Testis (tissue), 3 donors: ENCODE results near the gene SLC29A1. TPM values are rescaled to one million over a fixed set of nuclear protein-coding genes. Genes with fewer than 3 reads are reported as not detected.
"Not testable (repeated sequence)": the region's sequence is repeated elsewhere in the genome, so short reads cannot be mapped to it uniquely, and the experiment has no call there.

Experiments
- DNase-seq: peaks from one replicate; pipeline ENCODE4 v3.0.0-alpha.2; 2019
- H3K27ac ChIP-seq, 2 donors: fragments of 200-600 bp; sonication (generic); one replicate each; pipeline ENCODE4 v1.5.1; 2019
- H3K27me3 ChIP-seq: fragments of 200-600 bp; sonication (generic); one replicate; pipeline ENCODE4 v1.5.1; 2019
- H3K36me3 ChIP-seq: fragments of 200-600 bp; sonication (generic); one replicate; pipeline ENCODE4 v1.5.1; 2017; ENCODE audit warnings: low read depth; ENCODE audit errors: missing control alignments
- H3K4me1 ChIP-seq: fragments of 200-600 bp; sonication (generic); one replicate; pipeline ENCODE4 v1.5.1; 2019
- H3K4me3 ChIP-seq, 2 donors: fragments of 200-600 bp; sonication (generic); one replicate each; pipeline ENCODE4 v1.5.1; 2017 to 2019
- H3K9me3 ChIP-seq: fragments of 200-600 bp; sonication (generic); one replicate; pipeline ENCODE4 v1.5.1; 2017
- POLR2A ChIP-seq: fragments of 450-650 bp; IDR thresholded peaks from one replicate; pipeline ENCODE4 v1.6.1; 2017; ENCODE audit warnings: antibody characterized with exemption, mild to moderate bottlenecking, moderate library complexity
- WGBS, 2 donors: methylation state at CpG; one replicate each; pipeline ENCODE4 v1.1.5; 2018; 5-methylcytosine and 5-hydroxymethylcytosine counted together
- intact Hi-C: fragments of 100-400 bp; cut with DNase I; formaldehyde crosslinking; loops from one replicate; pipeline ENCODE4 v1.15.1; 2023; ENCODE audit warnings: low total_unique reads
- polyA plus RNA-seq: library from polyadenylated mRNA; stranded (reverse); fragments of 350-450 nt; fragmentation: Illumina TruSeq; extraction: RNeasy Lipid Tissue Mini Kit (QIAGEN cat#74804); gene quantifications from one replicate; pipeline ENCODE4 v1.2.3, GENCODE V29; 2014; ENCODE audit warnings: low read depth, low replicate concordance; ENCODE audit not compliant: insufficient read depth
- total RNA-seq, 2 donors: library from RNA; depleted of rRNA; stranded (reverse); fragments of >200 nt; gene quantifications; one replicate each; pipeline ENCODE4 v1.2.3, GENCODE V29; 2016
- TF ChIP-seq, protein P1 (sequence below), 3 experiments: fragments of 450-650 bp in 2 of 3; fragments of 200-600 bp in 1 of 3; sonication (generic) in 1 of 3; IDR thresholded peaks; one replicate each; pipeline ENCODE4 v1.5.1; 2016 to 2019; ENCODE audit warnings: antibody characterized with exemption in 3 of 3, mild to moderate bottlenecking in 2 of 3, moderate library complexity in 1 of 3

SLC29A1 gene
- total and polyA plus RNA-seq, 3 donors from 2014 or later, result 41.2 to 70.0 (median 51.3) TPM

DNA sequence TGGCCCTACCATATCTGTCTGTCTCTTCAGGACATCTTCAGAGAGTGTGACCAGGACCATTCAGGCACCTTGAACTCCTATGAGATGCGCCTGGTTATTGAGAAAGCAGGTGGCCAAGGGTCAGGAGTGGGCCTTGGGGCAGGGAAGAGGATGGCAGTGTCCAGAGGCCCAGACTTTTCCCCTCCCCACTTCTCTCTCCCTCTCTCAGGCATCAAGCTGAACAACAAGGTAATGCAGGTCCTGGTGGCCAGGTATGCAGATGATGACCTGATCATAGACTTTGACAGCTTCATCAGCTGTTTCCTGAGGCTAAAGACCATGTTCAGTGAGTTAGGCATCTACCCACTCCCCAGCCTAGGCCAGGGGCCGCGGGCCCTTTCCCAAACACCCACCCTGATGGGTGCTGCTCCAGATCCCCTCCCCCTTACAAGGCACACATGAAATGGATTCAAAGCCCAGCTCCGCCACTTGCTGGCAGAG, 40.4 kb upstream of the SLC29A1 start:
- no peaks in the 10 kb centered on the region for H3K36me3 ChIP-seq
- DNase-seq, result no peak
- no peaks in the 10 kb centered on the region for H3K4me1 ChIP-seq
- no peak overlapping the region for H3K4me3 ChIP-seq
- TF ChIP-seq, protein P1, sequence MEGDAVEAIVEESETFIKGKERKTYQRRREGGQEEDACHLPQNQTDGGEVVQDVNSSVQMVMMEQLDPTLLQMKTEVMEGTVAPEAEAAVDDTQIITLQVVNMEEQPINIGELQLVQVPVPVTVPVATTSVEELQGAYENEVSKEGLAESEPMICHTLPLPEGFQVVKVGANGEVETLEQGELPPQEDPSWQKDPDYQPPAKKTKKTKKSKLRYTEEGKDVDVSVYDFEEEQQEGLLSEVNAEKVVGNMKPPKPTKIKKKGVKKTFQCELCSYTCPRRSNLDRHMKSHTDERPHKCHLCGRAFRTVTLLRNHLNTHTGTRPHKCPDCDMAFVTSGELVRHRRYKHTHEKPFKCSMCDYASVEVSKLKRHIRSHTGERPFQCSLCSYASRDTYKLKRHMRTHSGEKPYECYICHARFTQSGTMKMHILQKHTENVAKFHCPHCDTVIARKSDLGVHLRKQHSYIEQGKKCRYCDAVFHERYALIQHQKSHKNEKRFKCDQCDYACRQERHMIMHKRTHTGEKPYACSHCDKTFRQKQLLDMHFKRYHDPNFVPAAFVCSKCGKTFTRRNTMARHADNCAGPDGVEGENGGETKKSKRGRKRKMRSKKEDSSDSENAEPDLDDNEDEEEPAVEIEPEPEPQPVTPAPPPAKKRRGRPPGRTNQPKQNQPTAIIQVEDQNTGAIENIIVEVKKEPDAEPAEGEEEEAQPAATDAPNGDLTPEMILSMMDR (IDR thresholded peaks at IDR 0.05), result no peak
- no peak for TF ChIP-seq POLR2A
- no peak overlapping the region for H3K27ac ChIP-seq
- H3K27me3 ChIP-seq, result no peaks in the 10 kb centered on the region
- intact Hi-C loops, result no loop called here
- WGBS, 2 donors, result 89 to 92% methylated on average over 4 of the region's 4 CpGs
- H3K9me3 ChIP-seq, result no peaks in the 10 kb centered on the region

DNA sequence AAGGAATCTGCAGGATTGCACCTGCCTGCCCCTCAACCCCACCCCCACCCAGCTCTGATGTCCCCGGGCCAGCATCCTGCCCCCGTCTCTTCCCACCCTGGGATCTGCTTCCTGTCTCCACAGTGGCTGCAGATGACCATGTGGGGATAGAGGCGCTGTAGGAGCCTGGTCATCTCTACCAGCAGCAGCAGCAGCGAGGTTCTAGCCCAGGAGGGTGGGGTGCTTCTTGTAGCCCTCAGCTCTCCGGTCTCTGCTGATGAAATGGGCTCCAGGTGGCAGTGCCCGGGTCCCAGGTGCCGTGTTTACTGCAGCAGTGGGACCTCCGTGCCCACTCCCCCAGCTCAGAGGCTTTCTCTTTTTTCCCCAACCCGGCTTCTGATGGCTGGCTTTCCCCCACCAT, 39.6 kb upstream of the SLC29A1 start:
- intact Hi-C loops, result no loop called here
- H3K9me3 ChIP-seq, result no peaks in the 10 kb centered on the region
- no peaks in the 10 kb centered on the region for H3K27me3 ChIP-seq
- TF ChIP-seq, protein P1 (IDR thresholded peaks at IDR 0.05), result no peak
- no peak for TF ChIP-seq POLR2A
- no peak for DNase-seq
- H3K4me3 ChIP-seq, result no peak overlapping the region
- 79 to 92% methylated on average over 8 to 9 of the region's 9 CpGs for WGBS, 2 donors
- no peak overlapping the region for H3K27ac ChIP-seq
- H3K36me3 ChIP-seq, result no peaks in the 10 kb centered on the region
- no peaks in the 10 kb centered on the region for H3K4me1 ChIP-seq

DNA sequence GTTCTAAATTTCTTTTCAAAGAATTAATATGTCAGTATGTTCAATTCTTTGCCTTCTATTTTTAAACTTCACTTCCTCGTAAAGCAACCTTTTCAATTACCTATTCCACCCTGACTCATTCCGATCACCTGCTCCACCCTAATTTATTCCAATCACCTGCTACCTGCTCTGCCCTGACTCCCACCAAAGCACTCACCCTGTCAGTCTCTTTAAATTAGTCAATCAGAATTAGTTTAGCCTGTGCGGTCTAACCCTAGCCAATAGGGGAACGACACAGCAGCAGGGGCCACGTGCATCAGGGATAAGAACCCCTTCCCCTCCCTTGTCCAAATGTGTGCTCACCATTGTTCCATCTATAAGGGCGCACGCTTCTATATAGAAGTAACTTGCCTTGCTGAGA, 38.0 kb upstream of the SLC29A1 start:
- DNase-seq, H3K4me1 ChIP-seq, H3K9me3 ChIP-seq, H3K4me3 ChIP-seq, H3K27ac ChIP-seq, intact Hi-C loops, H3K27me3 ChIP-seq, H3K36me3 ChIP-seq: not testable (repeated sequence)
- 89 to 91% methylated on average over 7 of the region's 7 CpGs for WGBS, 2 donors

DNA sequence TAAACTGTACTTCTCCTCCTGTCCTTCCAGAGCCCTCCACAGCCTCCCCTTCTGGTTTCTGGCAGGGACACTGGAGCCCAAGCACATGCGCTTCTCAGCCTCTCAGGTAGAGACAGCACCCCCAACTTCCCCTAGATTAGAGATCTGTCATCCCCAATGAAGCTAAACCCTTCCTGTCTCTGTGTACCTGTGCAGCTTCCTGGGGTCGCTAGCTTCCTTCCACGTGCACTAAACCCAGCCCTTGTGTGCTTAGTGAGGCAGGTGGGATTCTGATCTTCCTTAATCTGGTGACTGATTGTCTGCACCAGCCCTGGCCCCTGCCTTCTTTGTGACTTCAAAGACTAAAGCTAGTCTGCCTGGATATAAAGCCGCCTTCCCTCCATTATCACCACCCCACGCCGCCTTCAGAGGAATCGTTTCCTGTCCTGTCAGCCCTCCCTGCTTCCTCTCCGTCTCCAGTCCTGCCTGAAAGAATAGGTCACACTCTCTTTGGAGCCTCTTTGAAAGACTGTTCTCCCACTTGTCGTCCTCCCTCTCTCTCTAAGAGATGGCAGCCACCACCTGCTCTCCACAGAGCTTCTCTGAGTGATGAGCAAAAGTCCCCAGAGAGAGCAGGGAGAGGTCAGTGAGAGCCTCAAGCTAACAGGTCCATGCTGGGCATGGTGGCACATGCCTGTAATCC, 37.3 kb upstream of the SLC29A1 start:
- DNase-seq, result no peak
- TF ChIP-seq POLR2A, result no peak
- TF ChIP-seq, protein P1 (IDR thresholded peaks at IDR 0.05), result no peak
- Histone ChIP-seq H3K36me3 (no peaks in the 10 kb centered on the region), H3K27ac (no peak overlapping the region), H3K9me3 (no peaks in the 10 kb centered on the region), H3K4me3 (no peak overlapping the region), H3K4me1 (no peaks in the 10 kb centered on the region), H3K27me3 (no peaks in the 10 kb centered on the region)
- intact Hi-C loops, result no loop called here
- 60 to 67% methylated on average over 9 of the region's 9 CpGs for WGBS, 2 donors

DNA sequence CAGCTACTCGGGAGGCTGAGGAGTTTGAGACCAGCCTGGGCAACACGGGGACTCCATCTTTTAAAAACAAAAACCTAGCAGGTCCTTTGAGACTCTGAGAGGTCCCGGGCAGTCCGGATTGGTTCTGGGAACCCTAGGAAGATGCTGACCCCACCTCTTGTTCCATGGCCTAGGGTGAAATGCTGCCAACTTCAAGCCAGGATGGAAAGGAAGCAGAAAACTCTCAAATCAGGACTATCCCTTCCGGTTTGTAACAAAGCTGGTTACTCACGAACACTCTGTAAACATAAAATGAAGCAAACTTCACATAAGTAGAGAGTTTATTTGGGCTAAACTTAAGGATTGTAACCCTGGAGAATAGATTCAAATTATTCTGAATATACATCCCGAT, 36.8 kb upstream of the SLC29A1 start:
- intact Hi-C loops, result no loop called here
- no peak for TF ChIP-seq POLR2A
- TF ChIP-seq, protein P1 (IDR thresholded peaks at IDR 0.05), result no peak
- no peak overlapping the region for H3K4me3 ChIP-seq

More for the DNA sequence above, 36.8 kb upstream of the SLC29A1 start:
- DNase-seq, result no peak
- no peaks in the 10 kb centered on the region for H3K27me3 ChIP-seq
- no peaks in the 10 kb centered on the region for H3K9me3 ChIP-seq
- 79 to 81% methylated on average over 7 of the region's 7 CpGs for WGBS, 2 donors
- H3K4me1 ChIP-seq, result no peaks in the 10 kb centered on the region
- H3K27ac ChIP-seq, result no peak overlapping the region
- no peaks in the 10 kb centered on the region for H3K36me3 ChIP-seq
